Erythroblast (primary cell): ENCODE data around the gene NEU4.
"Not testable (repeated sequence)": the region's sequence is repeated elsewhere in the genome, so short reads cannot be mapped to it uniquely, and the experiment has no call there.

ENCODE experiments used
- GATA1 ChIP-seq: IDR thresholded peaks from 2 replicates; pipeline ENCODE4 v1.6.1; 2011; ENCODE audit warnings: low read depth, mild to moderate bottlenecking, control low read depth, low read length, moderate library complexity
- POLR2A ChIP-seq: IDR thresholded peaks from 2 replicates; pipeline ENCODE4 v1.6.1; 2011; ENCODE audit warnings: mild to moderate bottlenecking, low read length

GRCh38 chr2:241833756-241834526 is 24.9 kb downstream of the NEU4 start:
- TF ChIP-seq POLR2A, GATA1: not testable (repeated sequence)
